Ecto neural progenitor cell (in vitro differentiated cells): ENCODE results near the gene CALN1.

ENCODE experiments used
- DNase-seq: peaks from one replicate; pipeline ENCODE4 v3.0.0-alpha.2; 2018; ENCODE audit warnings: low spot score

The CALN1 gene

GRCh38 chr7:72325561-72325960 lies 86.6 kb downstream of the CALN1 start:
- DNase-seq, result no peak

GRCh38 chr7:72321637-72322036 lies 90.5 kb downstream of the CALN1 start:
- DNase-seq, result no peak

- no peak for DNase-seq
Observed at GRCh38 chr7:72321081-72321480, 91.1 kb downstream of the CALN1 start.

- no peak for DNase-seq
Observed at GRCh38 chr7:72317341-72317740, 94.8 kb downstream of the CALN1 start.

- DNase-seq, result no peak
Observed at GRCh38 chr7:72316148-72316547, 96.0 kb downstream of the CALN1 start.

GRCh38 chr7:72313906-72314305 lies 98.2 kb downstream of the CALN1 start:
- DNase-seq, result no peak

GRCh38 chr7:72310301-72310700 lies 101.8 kb downstream of the CALN1 start:
- DNase-seq, result no peak

- no peak for DNase-seq
Observed at GRCh38 chr7:72309476-72309875, 102.7 kb downstream of the CALN1 start.

- no peak for DNase-seq
Observed at GRCh38 chr7:72308986-72309385, 103.2 kb downstream of the CALN1 start.

GRCh38 chr7:72307566-72307965 lies 104.6 kb downstream of the CALN1 start:
- DNase-seq, result no peak

GRCh38 chr7:72298912-72299311 lies 113.2 kb downstream of the CALN1 start:
- no peak for DNase-seq

GRCh38 chr7:72298091-72298490 lies 114.0 kb downstream of the CALN1 start:
- DNase-seq, result no peak

GRCh38 chr7:72297636-72298035 lies 114.5 kb downstream of the CALN1 start:
- no peak for DNase-seq

GRCh38 chr7:72292794-72293193 lies 119.3 kb downstream of the CALN1 start:
- DNase-seq, result no peak

GRCh38 chr7:72292118-72292517 lies 120.0 kb downstream of the CALN1 start:
- DNase-seq, result no peak

GRCh38 chr7:72286519-72286918 lies 125.6 kb downstream of the CALN1 start:
- no peak for DNase-seq

GRCh38 chr7:72283309-72283708 lies 128.8 kb downstream of the CALN1 start:
- DNase-seq, result no peak

GRCh38 chr7:72281308-72281707 lies 130.8 kb downstream of the CALN1 start:
- no peak for DNase-seq

- no peak for DNase-seq
Observed at GRCh38 chr7:72279203-72279602, 132.9 kb downstream of the CALN1 start.

GRCh38 chr7:72278550-72278949 lies 133.6 kb downstream of the CALN1 start:
- DNase-seq, result no peak

GRCh38 chr7:72275382-72276070 lies 136.6 kb downstream of the CALN1 start:
- DNase-seq, result no peak

- DNase-seq, result no peak
Observed at GRCh38 chr7:72272479-72272878, 139.7 kb downstream of the CALN1 start.

- no peak for DNase-seq
Observed at GRCh38 chr7:72268796-72269195, 143.3 kb downstream of the CALN1 start.

- no peak for DNase-seq
Observed at GRCh38 chr7:72268090-72268489, 144.0 kb downstream of the CALN1 start.
